GM12878 (cell line): ENCODE data around the gene PRKCZ. TPM values are rescaled to one million over a fixed set of nuclear protein-coding genes. Genes with fewer than 3 reads are reported as not detected.

Experiments used
- ATAC-seq: fragments of 200-7000 bp; cut with Tn5 transposase; 3 replicates; pipeline ENCODE4 v1.9.1; 2020; ENCODE audit warnings: mild to moderate bottlenecking, moderate library complexity
- BruUV-seq: library from RNA; stranded (reverse); fragments of 400-500 nt; replicated peaks from 2 replicates; lab custom pipeline; 2021; lab: Mats Ljungman, UMichigan
- CTCF ChIA-PET: fragments of 300-600 bp; sonication (Branson Sonifier 250); formaldehyde crosslinking; extraction: SDS; loops from one replicate; lab custom pipeline; 2021; ENCODE audit warnings: inconsistent platforms; lab: Yijun Ruan, JAX
- POLR2A ChIA-PET: fragments of 350-600 bp; formaldehyde crosslinking; extraction: SDS; loops from one replicate; lab custom pipeline; 2021; ENCODE audit warnings: inconsistent platforms; lab: Charles Lee
- RAD21 ChIA-PET: fragments of 300-600 bp; sonication (Branson Sonifier 250); formaldehyde crosslinking; loops from one replicate; lab custom pipeline; 2023; ENCODE audit warnings: antibody characterized with exemption; ENCODE audit not compliant: unreplicated experiment; lab: Charles Lee
- SMC1A ChIA-PET: fragments of 300-600 bp; sonication (Branson Sonifier 250); formaldehyde crosslinking; loops from one replicate; lab custom pipeline; 2023; ENCODE audit not compliant: unreplicated experiment, uncharacterized antibody; lab: Charles Lee
- DNase-seq: peaks from one replicate; pipeline ENCODE4 v3.0.0-alpha.2; 2011; ENCODE audit warnings: low read depth, low spot score
- FAIRE-seq: peaks from 3 replicates; lab custom pipeline; 2011; peaks lifted over from hg19 to GRCh38; lab: Jason Lieb, UNC
- H2AFZ ChIP-seq: 2 replicates; pipeline ENCODE4 v1.6.0; 2011; ENCODE audit warnings: low read depth, low read length, control low read depth; ENCODE audit not compliant: control insufficient read depth
- H3K27ac ChIP-seq: 2 replicates; pipeline ENCODE4 v1.5.1; 2011; ENCODE audit warnings: control low read depth; ENCODE audit not compliant: control insufficient read depth, insufficient read depth
- H3K27me3 ChIP-seq, 2 experiments: replicated peaks in 1 of 2; 2 replicates each; pipeline versions ENCODE4 v1.6.0 to v1.6.1; 2011; ENCODE audit warnings: low read length in 1 of 2; ENCODE audit not compliant: control insufficient read depth in 2 of 2, insufficient read depth in 2 of 2
- H3K36me3 ChIP-seq, 2 experiments: 2 replicates each; pipeline ENCODE4 v1.5.1; 2011; ENCODE audit warnings: low read length in 1 of 2; ENCODE audit not compliant: control insufficient read depth in 2 of 2, insufficient read depth in 2 of 2
- H3K4me1 ChIP-seq: 2 replicates; pipeline ENCODE4 v1.6.1; 2011; ENCODE audit warnings: mild to moderate bottlenecking, low read length, moderate library complexity, mixed read lengths; ENCODE audit not compliant: control insufficient read depth, insufficient read depth
- H3K4me2 ChIP-seq: 2 replicates; pipeline ENCODE4 v1.6.0; 2011; ENCODE audit warnings: control low read depth; ENCODE audit not compliant: control insufficient read depth, insufficient read depth
- H3K4me3 ChIP-seq: fragments of 200-600 bp; sonication (generic); 2 replicates; pipeline ENCODE4 v1.5.1; 2016
- H3K79me2 ChIP-seq: 2 replicates; pipeline ENCODE4 v1.6.0; 2011; ENCODE audit warnings: low read length; ENCODE audit not compliant: control insufficient read depth, insufficient read depth
- H3K9ac ChIP-seq: 2 replicates; pipeline ENCODE4 v1.8.0; 2011; ENCODE audit warnings: low read length, control low read depth, mixed read lengths; ENCODE audit not compliant: control insufficient read depth, insufficient read depth
- H3K9me3 ChIP-seq: replicated peaks from 3 replicates; pipeline ENCODE4 v1.5.1; 2011; ENCODE audit warnings: mild to moderate bottlenecking, low read length; ENCODE audit not compliant: control insufficient read depth, insufficient read depth
- H4K20me1 ChIP-seq: 2 replicates; pipeline ENCODE4 v1.6.0; 2011; ENCODE audit not compliant: control insufficient read depth, insufficient read depth
- ASH2L ChIP-seq: fragments of 300-600, 200-600 bp; sonication (generic); IDR thresholded peaks from 2 replicates; pipeline ENCODE4 v1.6.1; 2017; ENCODE audit warnings: low read depth, mild to moderate bottlenecking, borderline replicate concordance
- CEBPB ChIP-seq, 2 experiments: fragments of 150-350 bp in 1 of 2; IDR thresholded peaks; 2 replicates each; pipeline ENCODE4 v1.6.1; 2012 to 2014; ENCODE audit warnings: low read depth in 2 of 2, low read length in 2 of 2, borderline replicate concordance in 1 of 2, inconsistent platforms in 1 of 2
- EGR1 ChIP-seq, 2 experiments: IDR thresholded peaks; 1 replicate in 1 of 2; 2 replicates in 1 of 2; pipeline ENCODE4 v1.6.1; 2011 to 2012; ENCODE audit warnings: low read depth in 2 of 2, low read length in 2 of 2, borderline replicate concordance in 1 of 2, mild to moderate bottlenecking in 1 of 2, moderate library complexity in 1 of 2
- FOXK2 ChIP-seq: fragments of 450-650 bp; IDR thresholded peaks from 2 replicates; pipeline ENCODE4 v1.6.1; 2017; ENCODE audit warnings: mild to moderate bottlenecking, moderate library complexity
- IRF4 ChIP-seq: IDR thresholded peaks from 2 replicates; pipeline ENCODE4 v1.6.1; 2011; ENCODE audit warnings: low read depth, low read length
- KDM1A ChIP-seq: fragments of 200-600 bp; sonication (generic); IDR thresholded peaks from 2 replicates; pipeline ENCODE4 v1.6.1; 2016; ENCODE audit warnings: borderline replicate concordance
- RUNX3 ChIP-seq: IDR thresholded peaks from 2 replicates; pipeline ENCODE4 v1.6.1; 2012; ENCODE audit warnings: low read length, inconsistent platforms
- SMC3 ChIP-seq: IDR thresholded peaks from 2 replicates; pipeline ENCODE4 v1.6.1; 2011; ENCODE audit warnings: low read length, improper control_type of control experiment, borderline replicate concordance
- SPI1 ChIP-seq: IDR thresholded peaks from 2 replicates; pipeline ENCODE4 v1.6.1; 2011; ENCODE audit warnings: low read depth, mild to moderate bottlenecking, low read length, moderate library complexity, borderline replicate concordance; ENCODE audit not compliant: insufficient read depth
- TCF3 ChIP-seq: IDR thresholded peaks from 2 replicates; pipeline ENCODE4 v1.6.1; 2012; ENCODE audit warnings: low read depth, mild to moderate bottlenecking, low read length, borderline replicate concordance; ENCODE audit not compliant: insufficient read depth
- ZSCAN29 ChIP-seq: fragments of 450-650 bp; IDR thresholded peaks from 2 replicates; pipeline ENCODE4 v1.6.1; 2017; ENCODE audit warnings: mild to moderate bottlenecking, moderate library complexity
- WGBS: methylation state at CpG from one replicate; pipeline ENCODE4 v1.1.6; 2016; ENCODE audit warnings: low lambda C conversion rate; ENCODE audit not compliant: insufficient replicate concordance, insufficient coverage; ENCODE audit errors: missing lambda C conversion rate; 5-methylcytosine and 5-hydroxymethylcytosine counted together
- in situ Hi-C: fragments of 300-500 bp; cut with MboI; formaldehyde crosslinking; loops from 9 replicates; pipeline ENCODE4 v1.14.3; 2018; ENCODE audit warnings: mixed read lengths
- intact Hi-C: fragments of 100-400 bp; cut with micrococcal nuclease; formaldehyde crosslinking; loops from one replicate; pipeline ENCODE4 v1.14.2; 2022; ENCODE audit not compliant: unreplicated experiment
- polyA plus RNA-seq, 11 experiments: library from polyadenylated mRNA; depleted of rRNA in 4 of 11; unstranded in 6 of 11; stranded (reverse) in 5 of 11; fragments of >200 nt; fragmentation: Nextera tagmentation in 4 of 11; fragmentation: Illumina TruSeq in 1 of 11; extraction: Ambion mirVana in 4 of 11; extraction: Trizol in 1 of 11; gene quantifications; 1 replicate in 1 of 11; 2 replicates in 10 of 11; pipeline versions ENCODE4 v1.2.1 to v1.2.3, GENCODE V29; 2011 to 2016; ENCODE audit warnings: inconsistent platforms in 2 of 11, missing spikeins in 2 of 11, low read depth in 1 of 11
- total RNA-seq, 4 experiments: library from RNA; depleted of rRNA in 3 of 4; stranded (reverse); fragments of >200 nt in 3 of 4; fragmentation: Illumina TruSeq in 1 of 4; extraction: Trizol in 1 of 4; gene quantifications; 2 replicates each; pipeline versions ENCODE4 v1.2.1 to v1.2.3, GENCODE V29; 2013 to 2021
- TF ChIP-seq, protein P1 (sequence below): IDR thresholded peaks from 2 replicates; pipeline ENCODE4 v1.6.1; 2012; ENCODE audit warnings: mild to moderate bottlenecking, low read depth, low read length
- TF ChIP-seq, protein P2 (sequence below): IDR thresholded peaks from 2 replicates; pipeline ENCODE4 v1.6.1; 2012; ENCODE audit warnings: low read depth, low read length, improper control_type of control experiment
- TF ChIP-seq, protein P3 (sequence below): fragments of 450-650 bp; IDR thresholded peaks from 2 replicates; pipeline ENCODE4 v1.6.1; 2017; ENCODE audit warnings: mild to moderate bottlenecking, low read depth, inconsistent platforms; ENCODE audit not compliant: poor library complexity, severe bottlenecking

Gene PRKCZ
- total and polyA plus RNA-seq, 10 of the 15 experiments (the other 5 are each of a cell fraction or from before 2014, with no cell fraction given), result 0.05 to 1.9 (median 0.64) TPM; not detected in 1

DNA sequence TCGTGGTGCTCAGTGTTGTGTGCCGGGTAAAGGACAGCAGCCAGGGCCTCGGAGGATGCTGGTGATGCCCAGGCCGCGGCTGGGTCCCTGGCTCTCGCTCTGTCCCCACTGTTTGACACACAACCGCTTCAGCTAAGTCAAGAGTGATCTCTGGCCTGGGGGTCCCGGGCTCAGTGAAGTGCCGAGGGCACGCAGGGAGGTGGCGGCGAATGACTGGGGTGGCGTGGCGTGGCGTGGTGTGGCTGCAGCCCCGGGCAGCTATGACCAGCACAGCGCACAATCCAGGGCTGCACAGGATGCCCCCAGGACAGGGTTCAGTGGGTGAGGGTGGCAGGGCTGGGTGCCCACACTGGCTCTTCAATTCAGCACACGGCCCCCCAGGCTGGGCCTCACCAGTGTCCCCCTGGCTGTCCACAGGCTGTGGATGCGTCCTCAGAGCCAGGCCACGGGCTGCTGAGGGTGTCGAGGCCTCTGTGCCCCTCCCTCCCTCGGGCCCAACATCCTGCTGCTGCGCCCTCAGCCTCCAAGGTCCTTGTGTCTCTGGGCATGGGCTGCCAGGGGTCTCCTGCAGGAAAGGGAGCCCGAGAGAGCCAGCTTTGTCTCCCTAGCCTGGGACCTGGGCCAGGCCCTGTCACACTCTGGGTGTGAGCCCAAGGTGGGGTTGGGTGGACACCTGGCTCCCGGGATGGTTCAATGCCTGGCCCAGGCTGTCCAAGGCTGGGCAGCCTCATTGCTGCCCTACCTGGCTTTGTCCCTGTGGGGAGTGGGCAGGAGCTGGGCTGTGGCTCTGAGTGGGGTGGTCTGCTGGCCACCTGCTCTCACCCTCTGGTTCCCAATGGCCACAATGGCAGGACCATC is 165.9 kb downstream of the PRKCZ start:
- Histone ChIP-seq H3K79me2 (no peaks in the 10 kb centered on the region), H3K27ac (no peak overlapping the region), H4K20me1 (no peaks in the 10 kb centered on the region), H3K9me3 (no peaks in the 10 kb centered on the region), H3K36me3 (no peaks in the 10 kb centered on the region), H3K9ac (no peak overlapping the region), H3K27me3 (no peaks in the 10 kb centered on the region), H3K4me2 (no peak overlapping the region), H3K4me1 (no peaks in the 10 kb centered on the region), H3K4me3 (no peak overlapping the region), H2AFZ (no peak overlapping the region)
- WGBS, result 51% methylated on average over 25 of the region's 25 CpGs
- DNase-seq (no peak), FAIRE-seq (no peak), ATAC-seq (no peak)
- RAD21 ChIA-PET, result no interaction called here
- SMC1A ChIA-PET, result interaction anchor here (0.6 kb wide), 1 partner anchor 13 kb away, joined by 3 read pairs; no protein-coding TSS in a partner anchor
- intact Hi-C loops, result no loop called here
- POLR2A ChIA-PET, result no interaction called here
- in situ Hi-C loops, result no loop called here
- BruUV-seq, result no TSS peak
- CTCF ChIA-PET, result no interaction called here
- no peak for TF ChIP-seq RUNX3
- TF ChIP-seq, protein P1, sequence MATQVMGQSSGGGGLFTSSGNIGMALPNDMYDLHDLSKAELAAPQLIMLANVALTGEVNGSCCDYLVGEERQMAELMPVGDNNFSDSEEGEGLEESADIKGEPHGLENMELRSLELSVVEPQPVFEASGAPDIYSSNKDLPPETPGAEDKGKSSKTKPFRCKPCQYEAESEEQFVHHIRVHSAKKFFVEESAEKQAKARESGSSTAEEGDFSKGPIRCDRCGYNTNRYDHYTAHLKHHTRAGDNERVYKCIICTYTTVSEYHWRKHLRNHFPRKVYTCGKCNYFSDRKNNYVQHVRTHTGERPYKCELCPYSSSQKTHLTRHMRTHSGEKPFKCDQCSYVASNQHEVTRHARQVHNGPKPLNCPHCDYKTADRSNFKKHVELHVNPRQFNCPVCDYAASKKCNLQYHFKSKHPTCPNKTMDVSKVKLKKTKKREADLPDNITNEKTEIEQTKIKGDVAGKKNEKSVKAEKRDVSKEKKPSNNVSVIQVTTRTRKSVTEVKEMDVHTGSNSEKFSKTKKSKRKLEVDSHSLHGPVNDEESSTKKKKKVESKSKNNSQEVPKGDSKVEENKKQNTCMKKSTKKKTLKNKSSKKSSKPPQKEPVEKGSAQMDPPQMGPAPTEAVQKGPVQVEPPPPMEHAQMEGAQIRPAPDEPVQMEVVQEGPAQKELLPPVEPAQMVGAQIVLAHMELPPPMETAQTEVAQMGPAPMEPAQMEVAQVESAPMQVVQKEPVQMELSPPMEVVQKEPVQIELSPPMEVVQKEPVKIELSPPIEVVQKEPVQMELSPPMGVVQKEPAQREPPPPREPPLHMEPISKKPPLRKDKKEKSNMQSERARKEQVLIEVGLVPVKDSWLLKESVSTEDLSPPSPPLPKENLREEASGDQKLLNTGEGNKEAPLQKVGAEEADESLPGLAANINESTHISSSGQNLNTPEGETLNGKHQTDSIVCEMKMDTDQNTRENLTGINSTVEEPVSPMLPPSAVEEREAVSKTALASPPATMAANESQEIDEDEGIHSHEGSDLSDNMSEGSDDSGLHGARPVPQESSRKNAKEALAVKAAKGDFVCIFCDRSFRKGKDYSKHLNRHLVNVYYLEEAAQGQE, result no peak
- no peak for TF ChIP-seq FOXK2
- TF ChIP-seq SPI1, result no peak
- no peak for TF ChIP-seq CEBPB (IDR thresholded peaks at IDR 0.05; ENCODE audit: borderline replicate concordance in 1 of 2, low read depth in 2 of 2, low read length in 2 of 2)
- no peak for TF ChIP-seq TCF3
- no peak for TF ChIP-seq SMC3
- no peak for TF ChIP-seq KDM1A
- TF ChIP-seq ZSCAN29, result no peak
- no peak for TF ChIP-seq EGR1 (IDR thresholded peaks at IDR 0.05; ENCODE audit: borderline replicate concordance in 1 of 2, low read depth in 2 of 2, low read length in 2 of 2)
- no peak for TF ChIP-seq ASH2L
- TF ChIP-seq, protein P2, sequence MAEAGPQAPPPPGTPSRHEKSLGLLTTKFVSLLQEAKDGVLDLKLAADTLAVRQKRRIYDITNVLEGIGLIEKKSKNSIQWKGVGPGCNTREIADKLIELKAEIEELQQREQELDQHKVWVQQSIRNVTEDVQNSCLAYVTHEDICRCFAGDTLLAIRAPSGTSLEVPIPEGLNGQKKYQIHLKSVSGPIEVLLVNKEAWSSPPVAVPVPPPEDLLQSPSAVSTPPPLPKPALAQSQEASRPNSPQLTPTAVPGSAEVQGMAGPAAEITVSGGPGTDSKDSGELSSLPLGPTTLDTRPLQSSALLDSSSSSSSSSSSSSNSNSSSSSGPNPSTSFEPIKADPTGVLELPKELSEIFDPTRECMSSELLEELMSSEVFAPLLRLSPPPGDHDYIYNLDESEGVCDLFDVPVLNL, result no peak
- TF ChIP-seq, protein P3, sequence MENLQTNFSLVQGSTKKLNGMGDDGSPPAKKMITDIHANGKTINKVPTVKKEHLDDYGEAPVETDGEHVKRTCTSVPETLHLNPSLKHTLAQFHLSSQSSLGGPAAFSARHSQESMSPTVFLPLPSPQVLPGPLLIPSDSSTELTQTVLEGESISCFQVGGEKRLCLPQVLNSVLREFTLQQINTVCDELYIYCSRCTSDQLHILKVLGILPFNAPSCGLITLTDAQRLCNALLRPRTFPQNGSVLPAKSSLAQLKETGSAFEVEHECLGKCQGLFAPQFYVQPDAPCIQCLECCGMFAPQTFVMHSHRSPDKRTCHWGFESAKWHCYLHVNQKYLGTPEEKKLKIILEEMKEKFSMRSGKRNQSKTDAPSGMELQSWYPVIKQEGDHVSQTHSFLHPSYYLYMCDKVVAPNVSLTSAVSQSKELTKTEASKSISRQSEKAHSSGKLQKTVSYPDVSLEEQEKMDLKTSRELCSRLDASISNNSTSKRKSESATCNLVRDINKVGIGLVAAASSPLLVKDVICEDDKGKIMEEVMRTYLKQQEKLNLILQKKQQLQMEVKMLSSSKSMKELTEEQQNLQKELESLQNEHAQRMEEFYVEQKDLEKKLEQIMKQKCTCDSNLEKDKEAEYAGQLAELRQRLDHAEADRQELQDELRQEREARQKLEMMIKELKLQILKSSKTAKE, result no peak
- no peak for TF ChIP-seq IRF4
